HepG2 (cell line): ENCODE measurements around the gene SOCS1. TPM values are rescaled to one million over a fixed set of nuclear protein-coding genes. Genes with fewer than 3 reads are reported as not detected.

ENCODE experiments used
- ATAC-seq: fragments of 200-7000 bp; cut with Tn5 transposase; 3 replicates; pipeline ENCODE4 v1.9.1; 2020; ENCODE audit warnings: mild to moderate bottlenecking, moderate library complexity
- BruUV-seq: library from RNA; stranded (reverse); fragments of 400-500 nt; replicated peaks from 2 replicates; lab custom pipeline; 2021; lab: Mats Ljungman, UMichigan
- CTCF ChIA-PET: fragments of 300-600 bp; formaldehyde crosslinking; extraction: SDS; loops from one replicate; lab custom pipeline; 2021; ENCODE audit warnings: low total read pairs, inconsistent platforms, low intra/inter-chr PET ratio; lab: Yijun Ruan, JAX
- POLR2A ChIA-PET: fragments of 350-600 bp; sonication (Branson Sonifier 250); formaldehyde crosslinking; loops from one replicate; lab custom pipeline; 2020; ENCODE audit warnings: antibody characterized with exemption, inconsistent platforms; lab: Yijun Ruan, JAX
- DNase-seq: peaks from one replicate; pipeline ENCODE4 v3.0.0-alpha.2; 2015; ENCODE audit warnings: low spot score
- FAIRE-seq: peaks from 3 replicates; lab custom pipeline; 2011; peaks lifted over from hg19 to GRCh38; lab: Jason Lieb, UNC
- H2AFZ ChIP-seq: one replicate; pipeline ENCODE4 v1.6.1; 2011; ENCODE audit warnings: low read length, inconsistent platforms
- H3K27ac ChIP-seq: fragments of 300-600 bp; 3 replicates; pipeline ENCODE4 v1.8.0; 2011; ENCODE audit warnings: mixed run types, mild to moderate bottlenecking, mixed read lengths, low read length, inconsistent platforms; ENCODE audit not compliant: insufficient read depth; ENCODE audit errors: extremely low read length
- H3K27me3 ChIP-seq, 2 experiments: fragments of 200-600 bp in 1 of 2; 2 replicates in 1 of 2; 3 replicates in 1 of 2; pipeline versions ENCODE4 v1.6.0 to v1.8.0; 2011; ENCODE audit warnings: low read length in 2 of 2, mild to moderate bottlenecking in 2 of 2, moderate library complexity in 2 of 2, inconsistent platforms in 1 of 2; ENCODE audit not compliant: insufficient read depth in 2 of 2, control insufficient read depth in 1 of 2
- H3K36me3 ChIP-seq, 2 experiments: fragments of 200-600 bp in 1 of 2; replicated peaks in 1 of 2; 2 replicates in 1 of 2; 3 replicates in 1 of 2; pipeline versions ENCODE4 v1.5.1 to v1.8.0; 2011; ENCODE audit warnings: low read length in 2 of 2, inconsistent platforms in 1 of 2; ENCODE audit not compliant: insufficient read depth in 2 of 2, control insufficient read depth in 1 of 2
- H3K4me1 ChIP-seq: 2 replicates; pipeline ENCODE4 v1.5.1; 2012; ENCODE audit warnings: low read length, inconsistent platforms; ENCODE audit not compliant: insufficient read depth
- H3K4me2 ChIP-seq: 2 replicates; pipeline ENCODE4 v1.6.0; 2011; ENCODE audit warnings: low read depth, low read length, inconsistent platforms
- H3K4me3 ChIP-seq, 3 experiments: fragments of 200-600 bp in 1 of 3; sonication (generic), shearing (Covaris generic) in 1 of 3; replicated peaks in 1 of 3; 2 replicates each; pipeline ENCODE4 v1.5.1; 2011 to 2016; ENCODE audit warnings: low read length in 3 of 3, inconsistent platforms in 2 of 3, low read depth in 2 of 3, mild to moderate bottlenecking in 2 of 3, control low read depth in 1 of 3, mixed read lengths in 1 of 3; ENCODE audit not compliant: insufficient read depth in 1 of 3
- H3K79me2 ChIP-seq: one replicate; pipeline ENCODE4 v1.6.1; 2011; ENCODE audit warnings: low read length, inconsistent platforms; ENCODE audit not compliant: insufficient read depth
- H3K9ac ChIP-seq: 2 replicates; pipeline ENCODE4 v1.6.0; 2011; ENCODE audit warnings: mild to moderate bottlenecking, low read depth, low read length, inconsistent platforms; ENCODE audit not compliant: insufficient read depth
- H3K9me3 ChIP-seq: 2 replicates; pipeline ENCODE4 v1.5.1; 2012; ENCODE audit warnings: mild to moderate bottlenecking, low read length
- H4K20me1 ChIP-seq: 2 replicates; pipeline ENCODE4 v1.6.0; 2011; ENCODE audit warnings: inconsistent platforms, mild to moderate bottlenecking, low read length, moderate library complexity; ENCODE audit not compliant: insufficient read depth
- AGO1 ChIP-seq: fragments of 200-400 bp; formaldehyde crosslinking; IDR thresholded peaks from 2 replicates; pipeline ENCODE4 v1.6.1; 2017; ENCODE audit warnings: mild to moderate bottlenecking, low read depth, low read length, moderate library complexity; ENCODE audit not compliant: poor library complexity, severe bottlenecking
- HIVEP1 ChIP-seq: sonication (generic); formaldehyde crosslinking; IDR thresholded peaks from 2 replicates; pipeline ENCODE4 v1.4.0; 2020; ENCODE audit warnings: mild to moderate bottlenecking, missing genetic modification reagents
- ZMYM3 ChIP-seq: sonication (generic); formaldehyde crosslinking; IDR thresholded peaks from 2 replicates; pipeline ENCODE4 v1.5.1; 2020; ENCODE audit warnings: mild to moderate bottlenecking, missing genetic modification reagents
- ZNF687 ChIP-seq: sonication (generic); formaldehyde crosslinking; IDR thresholded peaks from 2 replicates; pipeline ENCODE4 v1.5.1; 2020; ENCODE audit warnings: mild to moderate bottlenecking, missing genetic modification reagents, moderate library complexity
- ZNF768 ChIP-seq: sonication (generic); formaldehyde crosslinking; IDR thresholded peaks from 2 replicates; pipeline ENCODE4 v1.4.0; 2020; ENCODE audit warnings: missing genetic modification reagents
- WGBS: methylation state at CpG from one replicate; pipeline ENCODE4 v1.1.6; 2017; ENCODE audit warnings: low lambda C conversion rate; 5-methylcytosine and 5-hydroxymethylcytosine counted together
- in situ Hi-C: cut with HindIII; loops from 2 replicates; pipeline ENCODE4 v1.10.0; 2017; ENCODE audit warnings: low pct_unique_long_range_greater_than_20kb; ENCODE audit not compliant: extremely low pct_ligation_motif_present
- intact Hi-C: fragments of 100-400 bp; cut with micrococcal nuclease; formaldehyde crosslinking; loops from one replicate; pipeline ENCODE4 v1.10.0; 2022; ENCODE audit not compliant: unreplicated experiment
- polyA plus RNA-seq, 8 experiments: library from polyadenylated mRNA; depleted of rRNA in 3 of 8; stranded (reverse) in 7 of 8; unstranded in 1 of 8; fragments of >200 nt; fragmentation: Illumina TruSeq in 4 of 8; extraction: Trizol in 4 of 8; gene quantifications; 2 replicates each; pipeline versions ENCODE4 v1.2.1 to v1.2.3, GENCODE V29; 2011 to 2016; ENCODE audit warnings: low read depth in 4 of 8, missing spikeins in 1 of 8, mixed read lengths in 1 of 8; ENCODE audit not compliant: insufficient read depth in 1 of 8
- total RNA-seq, 5 experiments: library from RNA; depleted of rRNA; stranded (reverse); fragments of >200 nt; fragmentation: Illumina TruSeq; extraction: Trizol; gene quantifications; 2 replicates each; pipeline ENCODE4 v1.2.3, GENCODE V29; 2016; ENCODE audit warnings: low read depth in 1 of 5

SOCS1 gene
- total and polyA plus RNA-seq, 2 of the 13 experiments (the other 11 are each of a cell fraction or from before 2014, with no cell fraction given): 5.3 to 6.3 TPM

- FAIRE-seq (no peak), ATAC-seq (no peak)
- H3K36me3 ChIP-seq: no peaks in the 10 kb centered on the region
- ChIA-PET CTCF (no interaction called here), POLR2A (interaction anchor here (1.0 kb wide), 1 partner anchor 30 kb away, joined by 3 read pairs; the partner anchor contains the start of gene SOCS1)
- intact Hi-C loops: no loop called here
- no TSS peak for BruUV-seq
- no peaks in the 10 kb centered on the region for H3K79me2 ChIP-seq
- H3K27me3 ChIP-seq: peaks cover 5 to 25% of the 10 kb centered on the region in 2 experiments; a peak in 3 of 5 replicates
- H3K4me3 ChIP-seq: no peak overlapping the region
- no peak overlapping the region for H3K4me2 ChIP-seq
- H3K4me1 ChIP-seq: peaks cover 20% of the 10 kb centered on the region
- no peaks in the 10 kb centered on the region for H4K20me1 ChIP-seq
- no peak overlapping the region for H3K27ac ChIP-seq
- 47% methylated on average over 18 of the region's 18 CpGs for WGBS
- no peak overlapping the region for H2AFZ ChIP-seq
- no peaks in the 10 kb centered on the region for H3K9me3 ChIP-seq
- no peak overlapping the region for H3K9ac ChIP-seq
- in situ Hi-C loops: no loop called here
- no peak for TF ChIP-seq HIVEP1 (CRISPR knock-in tag)
- TF ChIP-seq ZNF768 (CRISPR knock-in tag): peak; percentile 48
- peak; percentile 55; the same call in 1 of the 2 replicates for TF ChIP-seq ZMYM3
- TF ChIP-seq AGO1: peak; percentile 5
- peak; percentile 21; the same call in 1 of the 2 replicates for TF ChIP-seq ZNF687 (CRISPR knock-in tag)
- TF ChIP-seq, all 625 proteins: peak for 4
- DNase-seq: no peak
Observed at GRCh38 chr16:11225677-11226549, 30.1 kb downstream of the SOCS1 start.
